COLO668 (cell line): ENCODE measurements around the gene GLMP.

Experiments
- DNase-seq: peaks from one replicate; lab custom pipeline; 2025; ENCODE audit not compliant: unreplicated experiment; lab: John Stamatoyannopoulos, UW

GLMP gene

DNA sequence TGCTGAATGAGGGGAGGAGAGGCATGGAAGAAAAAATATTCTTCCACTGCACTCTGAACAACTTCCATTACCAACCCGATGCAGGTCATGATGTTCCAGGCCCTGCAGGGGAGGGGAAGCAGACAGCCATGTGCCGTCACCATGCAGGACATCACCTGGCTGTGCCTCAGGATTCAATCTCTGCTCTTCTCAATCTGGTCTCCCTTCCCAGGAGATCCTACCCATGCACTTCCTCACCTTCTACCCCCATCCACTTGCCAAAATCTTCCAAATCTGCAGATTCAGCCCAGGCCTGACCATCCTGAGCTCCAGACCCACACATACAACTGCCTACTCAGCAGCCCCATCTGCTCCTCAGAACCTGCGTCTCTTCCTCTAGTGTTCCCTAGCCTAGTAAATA is 41.8 kb downstream of the GLMP start:
- DNase-seq = no peak

DNA sequence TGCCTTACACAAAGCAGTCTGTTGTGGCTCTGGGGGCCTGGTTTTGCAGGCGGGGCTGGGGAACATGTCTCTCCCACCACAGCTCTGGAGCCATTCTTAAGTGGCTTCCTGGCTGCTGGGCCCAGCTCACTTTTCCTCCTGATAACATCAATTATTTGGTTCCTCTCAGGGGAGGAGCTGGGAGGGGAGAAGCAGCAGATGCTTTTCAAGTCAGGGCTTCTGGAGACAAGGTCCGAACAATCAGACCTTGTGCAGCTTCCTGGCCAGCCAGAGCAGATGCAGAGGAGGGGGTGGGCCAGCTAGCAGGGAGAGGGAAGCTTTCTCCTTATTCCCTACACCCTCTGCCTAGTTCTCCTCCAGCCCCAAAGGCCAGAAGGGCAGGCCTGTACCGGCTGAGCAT is 44.0 kb downstream of the GLMP start:
- no peak for DNase-seq

DNA sequence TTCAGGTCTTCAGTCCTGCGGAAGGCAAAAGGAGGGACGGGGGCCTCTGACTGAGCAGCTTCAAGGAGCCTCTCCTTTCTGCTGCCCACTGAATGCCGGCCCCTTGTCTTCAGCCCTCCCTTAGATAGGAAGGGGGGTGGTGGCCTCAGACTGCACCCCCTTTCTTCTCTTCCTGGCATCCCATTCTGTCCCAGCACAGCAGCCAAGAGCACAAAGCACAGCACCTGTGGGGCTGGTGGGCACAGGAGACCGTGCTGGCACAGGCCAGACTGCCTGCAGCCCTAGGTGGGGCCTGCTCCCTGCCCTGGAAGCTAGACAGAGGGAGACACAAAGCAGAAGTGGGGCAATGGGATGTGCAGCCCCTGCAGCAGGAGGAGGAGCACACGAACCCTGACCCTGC is 45.9 kb downstream of the GLMP start:
- DNase-seq = no peak

DNA sequence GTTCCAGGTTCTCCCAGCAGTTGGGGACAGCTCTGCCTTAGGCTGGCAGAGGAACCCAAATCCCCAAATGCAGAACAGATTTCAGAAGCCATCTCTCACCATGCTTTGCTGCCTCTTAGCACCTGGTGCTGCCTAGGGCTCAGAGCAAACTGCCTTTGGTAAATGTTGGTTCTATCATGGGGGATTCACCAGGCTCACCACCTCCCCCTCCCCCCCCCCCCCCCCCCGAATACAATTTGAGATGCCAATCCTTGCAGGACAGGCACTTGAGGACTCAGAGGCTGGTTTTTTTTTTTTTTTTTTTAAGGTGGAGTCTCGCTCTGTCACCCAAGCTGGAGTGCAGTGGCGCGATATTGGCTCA is 47.2 kb downstream of the GLMP start:
- no peak for DNase-seq

DNA sequence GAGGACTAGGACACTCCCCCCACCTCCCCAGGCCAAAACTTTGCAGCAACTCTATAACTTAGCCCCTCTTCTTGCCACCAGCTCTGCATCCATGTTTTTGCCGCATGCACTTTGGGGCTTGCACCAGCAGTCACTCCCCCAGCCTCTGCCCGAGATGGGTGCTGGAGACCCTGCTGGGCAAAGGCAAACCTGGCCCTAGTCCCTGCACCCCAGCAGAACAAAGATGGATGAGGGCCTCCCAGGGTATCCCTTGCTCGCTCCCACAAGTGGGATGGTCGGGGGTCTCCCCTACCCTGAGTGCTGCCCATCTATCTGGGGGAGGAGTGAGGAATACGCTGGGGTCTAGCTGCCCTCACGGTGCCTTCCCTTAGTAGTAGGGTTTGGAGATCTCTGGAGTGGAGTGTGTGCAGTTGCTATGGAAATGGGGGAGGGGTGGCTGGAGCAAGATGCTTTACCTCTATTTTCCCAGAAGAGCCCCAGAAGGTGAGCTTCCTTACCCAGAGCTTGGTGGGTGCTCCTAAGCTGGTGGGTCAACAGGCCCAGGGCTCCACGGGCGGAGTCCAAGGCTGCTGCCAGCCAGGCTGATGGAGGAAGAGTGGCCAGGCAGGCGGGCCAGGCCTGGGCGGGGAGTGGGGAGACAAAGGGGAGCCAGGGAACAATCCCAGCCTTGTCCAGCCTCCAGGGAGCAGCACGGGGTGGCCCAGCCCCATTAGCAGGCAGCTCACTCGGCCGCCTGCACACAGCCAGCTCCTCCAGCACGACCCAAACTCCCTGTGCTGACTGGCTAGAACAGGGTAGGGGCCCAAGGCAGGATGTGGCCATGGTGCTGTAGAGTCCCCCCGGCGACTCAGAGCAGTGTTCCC is 47.8 kb downstream of the GLMP start, which contains the start of gene PAQR6:
Gene PAQR6, minus strand, starts transcription at position 597 of the 863 bp plus-strand sequence. CDS start 1,325 bp downstream, outside the sequence.
- DNase-seq = no peak

DNA sequence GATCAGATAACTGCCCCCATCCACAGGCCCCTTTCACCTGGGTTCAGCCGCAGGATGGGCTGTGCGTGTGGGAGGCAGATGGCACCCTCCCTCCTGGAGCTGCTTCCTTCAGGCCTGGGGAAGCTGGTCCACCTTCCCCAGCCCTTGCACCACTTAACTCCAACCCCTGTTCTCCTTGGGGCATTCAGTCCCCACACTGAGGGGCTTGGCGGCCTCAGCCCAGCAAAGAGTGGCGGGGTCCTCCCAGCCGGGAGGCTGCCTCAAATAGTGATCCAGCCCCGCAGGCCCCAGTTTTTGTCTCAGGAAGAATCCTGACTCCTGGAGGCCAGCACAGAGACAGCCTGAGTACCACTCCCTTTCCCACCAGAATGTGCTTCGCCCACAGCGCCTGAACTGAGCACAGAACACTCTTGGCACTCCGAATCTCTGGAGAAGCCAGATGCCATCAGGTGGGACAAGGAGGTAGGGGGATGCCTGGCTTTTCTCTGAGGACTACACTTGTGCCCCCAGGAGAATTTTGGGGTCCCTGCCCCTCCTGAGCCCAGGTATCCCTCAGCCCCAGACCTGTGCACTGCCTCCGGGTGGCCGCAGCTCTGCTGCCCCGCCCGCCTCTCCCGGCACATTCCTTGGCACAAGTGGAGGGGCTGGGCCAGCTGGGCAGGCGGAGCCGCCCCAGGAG is 48.6 kb downstream of the GLMP start:
- DNase-seq = peak; percentile 34

DNA sequence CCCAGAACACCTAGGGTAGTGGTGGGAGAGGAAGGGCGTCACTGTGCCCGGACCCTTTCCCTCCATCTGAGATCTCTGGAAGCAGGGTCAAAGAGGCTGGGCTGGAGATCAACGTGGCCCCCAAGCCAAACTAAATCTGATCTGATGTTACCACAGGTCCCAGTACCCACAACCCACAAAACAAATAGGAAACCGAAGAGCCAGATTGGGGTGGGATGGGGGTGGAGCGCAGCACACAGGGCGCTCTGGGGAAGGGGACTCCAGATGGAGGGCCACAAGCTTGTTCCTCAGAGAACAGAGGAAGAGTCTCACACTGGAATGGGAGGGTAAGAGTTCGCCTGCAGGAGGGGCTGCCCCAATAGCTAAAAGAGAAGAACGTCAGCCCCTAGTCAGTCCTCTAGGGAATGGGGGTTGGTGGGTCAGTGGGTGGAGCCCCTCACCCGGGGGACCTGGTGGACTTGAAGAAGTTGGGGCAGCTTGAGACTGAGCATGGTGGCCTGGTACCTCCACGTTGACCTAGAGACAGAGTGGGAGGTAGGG is 49.2 kb downstream of the GLMP start:
- DNase-seq = no peak

DNA sequence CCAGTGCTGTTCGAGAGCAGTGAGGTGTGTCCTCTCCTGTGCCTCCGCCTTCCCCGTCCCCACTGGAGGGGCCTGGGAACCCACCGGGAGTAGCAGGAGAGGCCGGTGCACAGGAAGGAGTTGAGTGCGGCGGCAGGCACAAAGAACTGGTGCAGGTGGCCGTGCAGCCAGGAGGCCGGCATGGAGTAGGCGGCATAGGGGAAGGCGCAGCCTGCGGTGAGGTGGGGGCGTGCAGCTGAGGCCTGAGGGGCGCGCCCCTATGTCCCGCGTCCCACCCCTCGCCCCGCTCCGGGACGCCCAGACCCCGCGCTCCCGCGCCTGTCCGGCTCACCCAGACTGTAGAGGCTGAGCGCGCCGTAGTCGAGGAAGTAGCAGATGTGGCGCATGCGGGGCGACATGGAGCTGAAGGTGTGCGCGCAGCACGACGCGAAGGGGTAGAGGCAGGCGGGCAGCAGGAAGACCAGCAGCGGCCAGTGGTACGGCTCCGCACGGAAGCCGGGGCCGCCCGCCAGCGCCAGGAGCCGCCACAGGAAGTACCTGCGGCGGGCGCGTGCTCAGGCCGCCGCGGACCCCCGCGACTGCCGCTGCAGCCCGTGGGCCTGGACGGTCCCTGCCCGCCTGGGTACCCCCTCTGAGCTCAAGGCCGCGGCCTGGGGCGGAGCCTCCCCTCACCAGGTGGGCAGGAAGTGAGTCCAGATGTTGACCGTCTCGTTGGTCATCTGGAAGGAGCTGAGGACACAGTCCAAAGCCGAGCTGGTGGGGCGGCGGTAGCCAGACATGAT is 49.8 kb downstream of the GLMP start:
- peak; percentile 77 for DNase-seq

DNA sequence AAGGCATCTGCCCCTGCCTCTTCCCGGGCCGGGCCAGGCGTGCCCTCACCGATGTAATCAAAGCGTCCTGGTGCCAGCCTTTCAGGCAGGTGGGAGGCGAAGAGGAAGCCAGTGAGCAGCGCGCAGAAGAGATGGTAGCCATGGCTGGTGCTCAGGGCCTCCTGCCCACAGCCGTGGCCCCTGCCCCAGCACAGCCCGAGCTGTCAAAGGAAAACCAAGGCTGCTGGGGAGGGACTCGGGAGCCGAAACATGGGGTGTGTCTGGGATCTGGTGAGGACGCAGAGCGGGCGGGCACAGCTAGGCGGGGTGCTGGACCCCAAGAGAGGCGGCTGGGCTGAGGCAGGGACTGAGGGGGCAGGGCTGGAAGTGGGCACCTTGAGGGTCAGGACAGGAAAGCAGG is 50.8 kb downstream of the GLMP start:
- DNase-seq = no peak

DNA sequence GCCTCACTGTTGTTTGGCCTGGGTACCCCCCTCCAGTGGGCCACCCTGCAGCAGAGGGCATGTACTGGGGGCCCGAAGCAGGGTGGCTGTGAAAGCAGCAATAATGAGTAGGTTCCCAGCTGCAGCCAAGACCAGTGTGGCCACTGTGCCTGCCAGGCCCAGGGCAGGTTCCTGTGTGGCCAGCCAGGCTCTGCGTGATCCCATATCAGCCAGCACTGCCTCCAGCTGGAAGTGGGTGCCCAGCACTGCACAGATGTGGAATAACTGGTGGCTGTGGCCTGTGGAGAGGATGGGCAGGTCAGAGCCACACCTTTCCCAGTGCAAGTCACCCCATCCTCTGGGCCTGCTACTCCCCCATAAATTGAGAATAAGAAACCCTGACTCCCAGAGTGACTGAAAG is 51.4 kb downstream of the GLMP start:
- no peak for DNase-seq

DNA sequence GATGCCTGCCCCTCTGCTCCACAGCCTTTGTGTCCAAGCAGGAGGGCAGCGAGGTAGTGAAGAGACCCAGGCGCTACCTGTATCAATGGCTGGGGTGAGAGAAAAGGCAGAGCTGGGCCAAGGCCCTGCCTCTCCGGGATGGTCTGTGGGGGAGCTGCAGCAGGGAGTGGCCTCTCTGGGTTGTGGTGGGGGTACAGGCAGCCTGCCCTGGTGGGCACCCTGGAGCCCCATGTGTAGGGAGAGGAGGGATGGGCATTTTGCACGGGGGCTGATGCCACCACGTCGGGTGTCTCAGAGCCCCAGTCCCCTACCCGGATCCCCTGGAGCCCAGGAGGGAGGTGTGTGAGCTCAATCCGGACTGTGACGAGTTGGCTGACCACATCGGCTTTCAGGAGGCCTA is 52.7 kb downstream of the GLMP start:
- DNase-seq = no peak
